Measurements from ENCODE around the gene RIC8B.

The RIC8B gene

GRCh38 chr12:106906715-106907114, 132.2 kb downstream of the RIC8B start:
- Histone ChIP-seq H3K27me3 (ENCODE audit: insufficient read depth, low read depth, severe bottlenecking) (no peaks in the 10 kb centered on the region), H3K4me3 (ENCODE audit: low read depth, low read length) (no peak overlapping the region), H3K9me3 (ENCODE audit: severe bottlenecking) (no peaks in the 10 kb centered on the region), H3K36me3 (no peaks in the 10 kb centered on the region), H3K27ac (no peak overlapping the region)
- no peak for TF ChIP-seq CTCF (IDR thresholded peaks at IDR 0.05; ENCODE audit: low read depth, low read length)
- peak; percentile 22 for DNase-seq

- H3K27ac ChIP-seq: no peak overlapping the region
- no peak for TF ChIP-seq CTCF (IDR thresholded peaks at IDR 0.05; ENCODE audit: low read depth, low read length)
- no peaks in the 10 kb centered on the region for H3K36me3 ChIP-seq
- no peak overlapping the region for H3K4me3 ChIP-seq (ENCODE audit: low read depth, low read length)
- no peak for DNase-seq
- H3K9me3 ChIP-seq (ENCODE audit: severe bottlenecking): no peaks in the 10 kb centered on the region
- no peaks in the 10 kb centered on the region for H3K27me3 ChIP-seq (ENCODE audit: insufficient read depth, low read depth, severe bottlenecking)
These were observed 132.9 kb downstream of the RIC8B start for GRCh38 chr12:106907411-106907810.

GRCh38 chr12:106907846-106908245, 133.4 kb downstream of the RIC8B start:
- no peak for TF ChIP-seq CTCF (IDR thresholded peaks at IDR 0.05; ENCODE audit: low read depth, low read length)
- no peak overlapping the region for H3K27ac ChIP-seq
- H3K27me3 ChIP-seq (ENCODE audit: insufficient read depth, low read depth, severe bottlenecking): no peaks in the 10 kb centered on the region
- no peaks in the 10 kb centered on the region for H3K36me3 ChIP-seq
- no peak for DNase-seq
- H3K9me3 ChIP-seq (ENCODE audit: severe bottlenecking): no peaks in the 10 kb centered on the region
- H3K4me3 ChIP-seq (ENCODE audit: low read depth, low read length): no peak overlapping the region

GRCh38 chr12:106908561-106908960, 134.1 kb downstream of the RIC8B start:
- H3K27me3 ChIP-seq (ENCODE audit: insufficient read depth, low read depth, severe bottlenecking): no peaks in the 10 kb centered on the region
- H3K4me3 ChIP-seq (ENCODE audit: low read depth, low read length): no peak overlapping the region
- TF ChIP-seq CTCF (IDR thresholded peaks at IDR 0.05; ENCODE audit: low read depth, low read length): no peak
- no peak for DNase-seq
- H3K9me3 ChIP-seq (ENCODE audit: severe bottlenecking): no peaks in the 10 kb centered on the region
- no peak overlapping the region for H3K27ac ChIP-seq
- H3K36me3 ChIP-seq: no peaks in the 10 kb centered on the region

DNA sequence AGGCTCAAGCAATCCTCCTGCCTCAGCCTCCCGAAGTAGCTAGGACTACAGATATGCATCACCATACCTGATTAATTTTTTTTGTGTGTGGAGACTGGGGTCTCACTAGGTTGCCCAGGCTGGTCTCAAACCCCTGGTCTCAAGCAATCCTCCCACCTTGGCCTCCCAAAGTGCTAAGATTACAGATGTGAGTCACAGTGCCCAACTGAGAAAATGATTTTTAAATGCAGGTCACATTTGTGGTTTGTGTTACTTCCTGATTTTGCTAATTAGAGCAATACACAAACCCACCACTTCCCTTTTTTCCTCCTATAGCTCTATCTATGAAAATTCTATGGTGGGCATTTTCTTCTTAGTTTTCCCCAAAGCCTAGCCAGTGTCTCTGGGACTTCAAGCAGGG, 135.7 kb downstream of the RIC8B start:
- H3K9me3 ChIP-seq (ENCODE audit: severe bottlenecking): no peaks in the 10 kb centered on the region
- no peaks in the 10 kb centered on the region for H3K36me3 ChIP-seq
- H3K27me3 ChIP-seq (ENCODE audit: insufficient read depth, low read depth, severe bottlenecking): no peaks in the 10 kb centered on the region
- H3K4me3 ChIP-seq (ENCODE audit: low read depth, low read length): no peak overlapping the region
- no peak for DNase-seq
- no peak for TF ChIP-seq CTCF (IDR thresholded peaks at IDR 0.05; ENCODE audit: low read depth, low read length)
- no peak overlapping the region for H3K27ac ChIP-seq

DNA sequence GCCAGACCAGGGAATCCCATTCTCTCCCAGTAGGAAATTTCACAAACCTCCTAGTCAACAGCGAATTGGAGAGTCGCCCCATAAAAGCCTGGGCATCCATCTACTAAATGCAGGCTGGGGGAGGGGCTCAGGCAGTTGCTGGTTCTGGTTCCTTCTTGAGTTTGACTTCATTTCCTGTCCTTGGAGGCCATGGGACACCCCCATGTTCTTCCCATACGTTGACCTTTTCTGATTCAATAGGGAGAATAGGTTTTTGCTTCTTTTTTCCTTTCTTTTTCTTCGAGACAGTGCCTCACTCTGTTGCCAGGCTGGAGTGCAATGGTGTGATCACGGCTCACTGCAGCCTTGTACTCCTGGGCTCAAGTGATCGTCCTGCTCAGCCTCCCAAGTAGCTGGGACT, 137.1 kb downstream of the RIC8B start:
- DNase-seq: no peak
- H3K9me3 ChIP-seq (ENCODE audit: severe bottlenecking): no peaks in the 10 kb centered on the region
- no peaks in the 10 kb centered on the region for H3K27me3 ChIP-seq (ENCODE audit: insufficient read depth, low read depth, severe bottlenecking)
- no peak overlapping the region for H3K27ac ChIP-seq
- no peak overlapping the region for H3K4me3 ChIP-seq (ENCODE audit: low read depth, low read length)
- no peaks in the 10 kb centered on the region for H3K36me3 ChIP-seq
- TF ChIP-seq CTCF (IDR thresholded peaks at IDR 0.05; ENCODE audit: low read depth, low read length): no peak

All from WERI-Rb-1 (cell line).